Trophoblast cell (in vitro differentiated cells and primary cell): ENCODE results near the gene HYLS1.
A peak's percentile ranks its signal among the peaks of the same experiment; 100 is the strongest.
"Not testable (repeated sequence)": the region's sequence is repeated elsewhere in the genome, so short reads cannot be mapped to it uniquely, and the experiment has no call there.

Experiments used
- DNase-seq, 2 donors: peaks; one replicate each; pipeline ENCODE4 v3.0.0-alpha.2; 2016
- H2AFZ ChIP-seq: 2 replicates; pipeline ENCODE4 v1.6.1; 2013; ENCODE audit warnings: low read length, moderate library complexity, mild to moderate bottlenecking; ENCODE audit not compliant: insufficient read depth, poor library complexity
- H2AK5ac ChIP-seq: 2 replicates; pipeline ENCODE4 v1.6.1; 2013; ENCODE audit warnings: mild to moderate bottlenecking, low read length
- H2BK120ac ChIP-seq: 2 replicates; pipeline ENCODE4 v1.6.1; 2013; ENCODE audit warnings: low read length, mild to moderate bottlenecking, moderate library complexity; ENCODE audit not compliant: insufficient read depth, poor library complexity
- H2BK12ac ChIP-seq: 2 replicates; pipeline ENCODE4 v1.6.1; 2013; ENCODE audit warnings: mild to moderate bottlenecking, low read length, moderate library complexity
- H2BK5ac ChIP-seq: 2 replicates; pipeline ENCODE4 v1.6.1; 2013; ENCODE audit warnings: low read length, low read depth, moderate library complexity, mild to moderate bottlenecking; ENCODE audit not compliant: poor library complexity
- H3K14ac ChIP-seq: 2 replicates; pipeline ENCODE4 v1.6.1; 2013; ENCODE audit warnings: mild to moderate bottlenecking, low read length
- H3K18ac ChIP-seq: 2 replicates; pipeline ENCODE4 v1.6.1; 2013; ENCODE audit warnings: mild to moderate bottlenecking, low read length
- H3K23ac ChIP-seq: 2 replicates; pipeline ENCODE4 v1.6.1; 2013; ENCODE audit warnings: low read length
- H3K27ac ChIP-seq: 2 replicates; pipeline ENCODE4 v1.5.1; 2013; ENCODE audit warnings: low read depth, mild to moderate bottlenecking, inconsistent platforms, low read length, moderate library complexity
- H3K27me3 ChIP-seq: 2 replicates; pipeline ENCODE4 v1.6.1; 2013; ENCODE audit warnings: inconsistent platforms, mild to moderate bottlenecking, low read length, moderate library complexity; ENCODE audit not compliant: insufficient read depth
- H3K36me3 ChIP-seq, 2 experiments: 1 replicate in 1 of 2; 2 replicates in 1 of 2; pipeline ENCODE4 v1.6.1; 2013; ENCODE audit warnings: low read length in 2 of 2, mild to moderate bottlenecking in 2 of 2, moderate library complexity in 1 of 2; ENCODE audit not compliant: insufficient read depth in 2 of 2, control insufficient read depth in 1 of 2
- H3K4ac ChIP-seq: 2 replicates; pipeline ENCODE4 v1.6.1; 2013; ENCODE audit warnings: low read depth, mild to moderate bottlenecking, low read length, moderate library complexity
- H3K4me1 ChIP-seq, 2 experiments: 1 replicate in 1 of 2; 2 replicates in 1 of 2; pipeline ENCODE4 v1.6.1; 2013; ENCODE audit warnings: low read length in 2 of 2, mild to moderate bottlenecking in 2 of 2, moderate library complexity in 1 of 2; ENCODE audit not compliant: insufficient read depth in 2 of 2, control insufficient read depth in 1 of 2
- H3K4me2 ChIP-seq: 2 replicates; pipeline ENCODE4 v1.6.1; 2013; ENCODE audit warnings: inconsistent platforms, mild to moderate bottlenecking, low read length, moderate library complexity
- H3K4me3 ChIP-seq: 2 replicates; pipeline ENCODE4 v1.5.1; 2013; ENCODE audit warnings: mild to moderate bottlenecking, low read depth, low read length, inconsistent platforms
- H3K79me1 ChIP-seq: one replicate; pipeline ENCODE4 v1.6.1; 2013; ENCODE audit warnings: low read length
- H3K79me2 ChIP-seq: 2 replicates; pipeline ENCODE4 v1.6.1; 2013; ENCODE audit warnings: low read length, mild to moderate bottlenecking; ENCODE audit not compliant: control insufficient read depth, insufficient read depth, poor library complexity
- H3K9ac ChIP-seq: 2 replicates; pipeline ENCODE4 v1.6.1; 2013; ENCODE audit warnings: mild to moderate bottlenecking, low read length
- H3K9me3 ChIP-seq: 2 replicates; pipeline ENCODE4 v1.6.1; 2013; ENCODE audit warnings: low read depth, mild to moderate bottlenecking, control low read depth, inconsistent platforms, low read length; ENCODE audit not compliant: insufficient read depth
- H4K12ac ChIP-seq: 2 replicates; pipeline ENCODE4 v1.6.1; 2013; ENCODE audit warnings: low read depth, mild to moderate bottlenecking, low read length, moderate library complexity
- H4K8ac ChIP-seq: 2 replicates; pipeline ENCODE4 v1.6.1; 2013; ENCODE audit warnings: low read depth, mild to moderate bottlenecking, low read length, moderate library complexity
- H4K91ac ChIP-seq: one replicate; pipeline ENCODE4 v1.6.1; 2013; ENCODE audit warnings: low read depth, mild to moderate bottlenecking, low read length, moderate library complexity
- WGBS: extraction: QIAGEN DNeasy Blood & Tissue Kit; methylation state at CpG from one replicate; pipeline ENCODE4 v1.1.7; 2013; ENCODE audit warnings: missing lambda C conversion rate; ENCODE audit not compliant: insufficient read length, insufficient coverage; ENCODE audit errors: extremely low coverage; 5-methylcytosine and 5-hydroxymethylcytosine counted together

Gene HYLS1

GRCh38 chr11:125903711-125904659 is 16.5 kb downstream of the HYLS1 start, which contains the start of gene DDX25:
Gene DDX25 (plus strand): TSS chr11:125904508. CDS start chr11:125904518, 10 bp downstream.
- no peak within 1 kb of the TSS for H3K18ac ChIP-seq
- H4K91ac ChIP-seq, result no peak within 1 kb of the TSS
- no peaks in the 10 kb centered on the region for H3K79me1 ChIP-seq
- H3K9ac ChIP-seq, result no peak within 1 kb of the TSS
- H2BK12ac ChIP-seq, result no peak within 1 kb of the TSS
- peak within 1 kb of the TSS; percentile 26 for H2AFZ ChIP-seq
- no peak within 1 kb of the TSS for H3K14ac ChIP-seq
- H2BK120ac ChIP-seq, result no peak within 1 kb of the TSS
- H3K79me2 ChIP-seq, result no peaks in the 10 kb centered on the region
- peak within 1 kb of the TSS; percentile 72 for H3K4me2 ChIP-seq
- peaks cover 13% of the 10 kb centered on the region for H3K27me3 ChIP-seq
- H3K23ac ChIP-seq, result no peak within 1 kb of the TSS
- no peak within 1 kb of the TSS for H3K27ac ChIP-seq
- no peak within 1 kb of the TSS for H3K4ac ChIP-seq
- peaks cover 2 to 7% of the 10 kb centered on the region in 2 experiments for H3K36me3 ChIP-seq
- DNase-seq, result peak in 1 of 2 donors; percentile 21
- peaks cover 6% of the 10 kb centered on the region for H3K9me3 ChIP-seq
- no peak within 1 kb of the TSS for H2BK5ac ChIP-seq
- H3K4me3 ChIP-seq, result peak within 1 kb of the TSS; percentile 59
- peaks cover 8% of the 10 kb centered on the region in 2 experiments for H3K4me1 ChIP-seq
- H4K12ac ChIP-seq, result no peak within 1 kb of the TSS
- H4K8ac ChIP-seq, result no peak within 1 kb of the TSS
- no CpG with 5 or more reads among the region's 81 CpGs for WGBS
- no peak within 1 kb of the TSS for H2AK5ac ChIP-seq

- WGBS, result no CpG with 5 or more reads among the region's 11 CpGs
- no peaks in the 10 kb centered on the region for H3K79me1 ChIP-seq
- peaks cover 6% of the 10 kb centered on the region for H3K9me3 ChIP-seq
- peak overlapping the region; percentile 26 for H2AFZ ChIP-seq
- H3K4ac ChIP-seq, result no peak overlapping the region
- peak overlapping the region; percentile 59 for H3K4me3 ChIP-seq
- H3K36me3 ChIP-seq, result peaks cover 2 to 4% of the 10 kb centered on the region in 2 experiments
- no peak overlapping the region for H3K9ac ChIP-seq
- no peak overlapping the region for H2AK5ac ChIP-seq
- no peak overlapping the region for H3K14ac ChIP-seq
- H2BK120ac ChIP-seq, result no peak overlapping the region
- H3K79me2 ChIP-seq, result no peaks in the 10 kb centered on the region
- no peak overlapping the region for H3K27ac ChIP-seq
- no peak overlapping the region for H3K23ac ChIP-seq
- peaks cover 8% of the 10 kb centered on the region in 2 experiments for H3K4me1 ChIP-seq
- peaks cover 13% of the 10 kb centered on the region for H3K27me3 ChIP-seq
- DNase-seq, result no peak
- H2BK12ac ChIP-seq, result no peak overlapping the region
- H3K4me2 ChIP-seq, result peak overlapping the region; percentile 72
- H4K91ac ChIP-seq, result no peak overlapping the region
- H4K8ac ChIP-seq, result no peak overlapping the region
- H4K12ac ChIP-seq, result no peak overlapping the region
- no peak overlapping the region for H3K18ac ChIP-seq
- no peak overlapping the region for H2BK5ac ChIP-seq
Observed at GRCh38 chr11:125904678-125905077, 17.2 kb downstream of the HYLS1 start.

GRCh38 chr11:125910226-125910849 is 22.9 kb downstream of the HYLS1 start:
- no peak overlapping the region for H2AK5ac ChIP-seq
- no peaks in the 10 kb centered on the region for H3K27me3 ChIP-seq
- H2AFZ ChIP-seq, result no peak overlapping the region
- no peak overlapping the region for H3K18ac ChIP-seq
- no peak overlapping the region for H3K4ac ChIP-seq
- H3K9me3 ChIP-seq, result no peaks in the 10 kb centered on the region
- H3K4me1 ChIP-seq, result no peaks in the 10 kb centered on the region
- H4K12ac ChIP-seq, result no peak overlapping the region
- no peak overlapping the region for H4K8ac ChIP-seq
- H2BK120ac ChIP-seq, result no peak overlapping the region
- H3K79me2 ChIP-seq, result no peaks in the 10 kb centered on the region
- H3K36me3 ChIP-seq, result no peaks in the 10 kb centered on the region
- no peak overlapping the region for H3K4me2 ChIP-seq
- no peak for DNase-seq
- WGBS, result no CpG with 5 or more reads among the region's 8 CpGs
- H3K27ac ChIP-seq, result no peak overlapping the region
- H3K4me3 ChIP-seq, result no peak overlapping the region
- no peak overlapping the region for H4K91ac ChIP-seq
- H3K23ac ChIP-seq, result no peak overlapping the region
- H2BK12ac ChIP-seq, result no peak overlapping the region
- no peak overlapping the region for H3K14ac ChIP-seq
- H3K79me1 ChIP-seq, result no peaks in the 10 kb centered on the region
- no peak overlapping the region for H3K9ac ChIP-seq
- H2BK5ac ChIP-seq, result no peak overlapping the region

DNA sequence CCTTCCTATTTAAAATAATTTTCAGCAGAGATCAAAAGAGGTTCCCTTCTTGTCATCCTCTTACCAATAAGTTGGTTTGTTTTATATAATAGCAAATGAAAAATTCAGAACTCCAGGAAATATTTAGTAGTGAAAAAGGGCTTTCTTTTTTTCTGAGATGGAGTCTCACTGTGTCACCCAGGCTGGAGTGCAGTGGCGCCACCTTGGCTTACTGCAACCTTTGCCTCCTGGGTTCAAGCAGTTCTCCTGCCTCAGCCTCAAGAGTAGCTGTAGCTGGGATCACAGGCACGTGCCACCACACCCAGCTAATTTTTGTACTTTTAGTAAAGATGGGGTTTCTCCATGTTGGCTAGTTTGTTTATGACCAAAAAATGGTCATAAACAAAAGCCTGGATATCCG is 27.1 kb downstream of the HYLS1 start:
- H2BK5ac ChIP-seq, H2AK5ac ChIP-seq, H3K36me3 ChIP-seq, H2BK12ac ChIP-seq, H3K18ac ChIP-seq, DNase-seq, H3K27me3 ChIP-seq, H3K79me2 ChIP-seq, H3K9ac ChIP-seq, H3K23ac ChIP-seq, H2BK120ac ChIP-seq, H4K12ac ChIP-seq, H3K4me3 ChIP-seq, H3K27ac ChIP-seq, H3K14ac ChIP-seq, H3K79me1 ChIP-seq, H3K9me3 ChIP-seq, H4K91ac ChIP-seq, H3K4me1 ChIP-seq, H3K4me2 ChIP-seq, H3K4ac ChIP-seq, H2AFZ ChIP-seq, H4K8ac ChIP-seq: not testable (repeated sequence)
- WGBS, result no CpG with 5 or more reads among the region's 3 CpGs
